Measurements from ENCODE around the gene CCDC28B. TPM values are rescaled to one million over a fixed set of nuclear protein-coding genes. Genes with fewer than 3 reads are reported as not detected.

Gene CCDC28B
- total and polyA plus RNA-seq, 2 donors (not counting 1 experiment from before 2014, with no cell fraction given) = 10.1 to 12.4 TPM

GRCh38 chr1:32241001-32241763 is 40.8 kb downstream of the CCDC28B start:
- H3K9me3 ChIP-seq (ENCODE audit: control insufficient read depth, insufficient read depth, low read depth, low read length) = no peaks in the 10 kb centered on the region
- TF ChIP-seq EZH2 (IDR thresholded peaks at IDR 0.05; ENCODE audit: low read length, missing control alignments) (no peak), CTCF (conservative IDR thresholded peaks at IDR 0.05 in 1 of 2, IDR thresholded peaks at IDR 0.05 in 1 of 2; ENCODE audit: low read depth in 1 of 2, low read length in 2 of 2) (no peak)
- DNase-seq (ENCODE audit: low read depth in 2 of 2) = peak; percentile 58 to 68
- no peaks in the 10 kb centered on the region for H3K79me2 ChIP-seq (ENCODE audit: control insufficient read depth, insufficient read depth, low read length)
- peak overlapping the region; percentile 64 to 81 (median 77) for H3K4me3 ChIP-seq (replicated peaks in 1 of 4; ENCODE audit: control extremely low read depth in 1 of 4, insufficient read depth in 1 of 4, low read depth in 3 of 4, low read length in 4 of 4)
- no peaks in the 10 kb centered on the region for H3K27me3 ChIP-seq (ENCODE audit: control insufficient read depth, insufficient read depth, low read length)
- peak overlapping the region; percentile 78 for H3K9ac ChIP-seq (ENCODE audit: insufficient read depth, low read length)
- H3K4me2 ChIP-seq (ENCODE audit: extremely low read depth, insufficient read depth, low read length) = peak overlapping the region; percentile 94
- peak overlapping the region; percentile 86 for H3K27ac ChIP-seq (ENCODE audit: insufficient read depth, low read length)
- H4K20me1 ChIP-seq (ENCODE audit: control insufficient read depth, extremely low read depth, insufficient read depth, low read length) = no peaks in the 10 kb centered on the region
- peak overlapping the region; percentile 67 for H2AFZ ChIP-seq (ENCODE audit: low read length)
- peaks cover 6% of the 10 kb centered on the region for H3K4me1 ChIP-seq (ENCODE audit: control insufficient read depth, extremely low read depth, insufficient read depth, low read length)
- peaks cover 5% of the 10 kb centered on the region for H3K36me3 ChIP-seq (ENCODE audit: control insufficient read depth, insufficient read depth, low read length)

GRCh38 chr1:32242341-32242851 is 42.0 kb downstream of the CCDC28B start:
- no peak overlapping the region for H3K9ac ChIP-seq (ENCODE audit: insufficient read depth, low read length)
- H3K79me2 ChIP-seq (ENCODE audit: control insufficient read depth, insufficient read depth, low read length) = no peaks in the 10 kb centered on the region
- H3K4me1 ChIP-seq (ENCODE audit: control insufficient read depth, extremely low read depth, insufficient read depth, low read length) = peaks cover 14% of the 10 kb centered on the region
- DNase-seq (ENCODE audit: low read depth in 2 of 2) = peak in 1 of 2 donors; percentile 43
- TF ChIP-seq EZH2 (IDR thresholded peaks at IDR 0.05; ENCODE audit: low read length, missing control alignments) = no peak
- no peak for TF ChIP-seq CTCF (conservative IDR thresholded peaks at IDR 0.05 in 1 of 2, IDR thresholded peaks at IDR 0.05 in 1 of 2; ENCODE audit: low read depth in 1 of 2, low read length in 2 of 2)
- peak overlapping the region; percentile 26 for H2AFZ ChIP-seq (ENCODE audit: low read length)
- H3K9me3 ChIP-seq (ENCODE audit: control insufficient read depth, insufficient read depth, low read depth, low read length) = no peaks in the 10 kb centered on the region
- H3K27me3 ChIP-seq (ENCODE audit: control insufficient read depth, insufficient read depth, low read length) = no peaks in the 10 kb centered on the region
- peak overlapping the region; percentile 76 for H3K4me2 ChIP-seq (ENCODE audit: extremely low read depth, insufficient read depth, low read length)
- H3K27ac ChIP-seq (ENCODE audit: insufficient read depth, low read length) = no peak overlapping the region
- peaks cover 5% of the 10 kb centered on the region for H3K36me3 ChIP-seq (ENCODE audit: control insufficient read depth, insufficient read depth, low read length)
- H3K4me3 ChIP-seq (replicated peaks in 1 of 4; ENCODE audit: control extremely low read depth in 1 of 4, insufficient read depth in 1 of 4, low read depth in 3 of 4, low read length in 4 of 4) = peak overlapping the region in 1 of 4 experiments; percentile 44
- H4K20me1 ChIP-seq (ENCODE audit: control insufficient read depth, extremely low read depth, insufficient read depth, low read length) = no peaks in the 10 kb centered on the region

- H3K4me1 ChIP-seq (ENCODE audit: control insufficient read depth, extremely low read depth, insufficient read depth, low read length) = peaks cover 17% of the 10 kb centered on the region
- H3K4me2 ChIP-seq (ENCODE audit: extremely low read depth, insufficient read depth, low read length) = no peak within 1 kb of the TSS
- no peaks in the 10 kb centered on the region for H3K79me2 ChIP-seq (ENCODE audit: control insufficient read depth, insufficient read depth, low read length)
- H3K9ac ChIP-seq (ENCODE audit: insufficient read depth, low read length) = no peak within 1 kb of the TSS
- DNase-seq (ENCODE audit: low read depth in 2 of 2) = peak; percentile 69 to 72
- H3K4me3 ChIP-seq (replicated peaks in 1 of 4; ENCODE audit: control extremely low read depth in 1 of 4, insufficient read depth in 1 of 4, low read depth in 3 of 4, low read length in 4 of 4) = no peak within 1 kb of the TSS
- H4K20me1 ChIP-seq (ENCODE audit: control insufficient read depth, extremely low read depth, insufficient read depth, low read length) = no peaks in the 10 kb centered on the region
- TF ChIP-seq CTCF (conservative IDR thresholded peaks at IDR 0.05 in 1 of 2, IDR thresholded peaks at IDR 0.05 in 1 of 2; ENCODE audit: low read depth in 1 of 2, low read length in 2 of 2) (no peak), EZH2 (IDR thresholded peaks at IDR 0.05; ENCODE audit: low read length, missing control alignments) (no peak)
- H3K27ac ChIP-seq (ENCODE audit: insufficient read depth, low read length) = peak within 1 kb of the TSS; percentile 64
- no peaks in the 10 kb centered on the region for H3K27me3 ChIP-seq (ENCODE audit: control insufficient read depth, insufficient read depth, low read length)
- H3K9me3 ChIP-seq (ENCODE audit: control insufficient read depth, insufficient read depth, low read depth, low read length) = no peaks in the 10 kb centered on the region
- H3K36me3 ChIP-seq (ENCODE audit: control insufficient read depth, insufficient read depth, low read length) = no peaks in the 10 kb centered on the region
- no peak within 1 kb of the TSS for H2AFZ ChIP-seq (ENCODE audit: low read length)
These were observed 46.5 kb downstream of the CCDC28B start, which contains the start of gene FAM167B for GRCh38 chr1:32246888-32247273. Gene FAM167B, plus strand, starts transcription at chr1:32247222. Its CDS starts 200 bp downstream, at chr1:32247422.
